NB4 (cell line): ENCODE measurements around the gene KATNB1.

Experiments
- MAX ChIP-seq: IDR thresholded peaks from 2 replicates; pipeline ENCODE4 v1.6.1; 2011; ENCODE audit warnings: low read depth, low read length
- MYC ChIP-seq: IDR thresholded peaks from 2 replicates; pipeline ENCODE4 v1.6.1; 2011; ENCODE audit warnings: low read depth, low read length
- POLR2A ChIP-seq: IDR thresholded peaks from 2 replicates; pipeline ENCODE4 v1.6.1; 2011; ENCODE audit warnings: mild to moderate bottlenecking; ENCODE audit not compliant: insufficient read length; ENCODE audit errors: extremely low read depth
- TF ChIP-seq, protein P1 (sequence below): IDR thresholded peaks from one replicate; pipeline ENCODE4 v1.5.1; 2012; ENCODE audit warnings: low read depth, low read length

DNA sequence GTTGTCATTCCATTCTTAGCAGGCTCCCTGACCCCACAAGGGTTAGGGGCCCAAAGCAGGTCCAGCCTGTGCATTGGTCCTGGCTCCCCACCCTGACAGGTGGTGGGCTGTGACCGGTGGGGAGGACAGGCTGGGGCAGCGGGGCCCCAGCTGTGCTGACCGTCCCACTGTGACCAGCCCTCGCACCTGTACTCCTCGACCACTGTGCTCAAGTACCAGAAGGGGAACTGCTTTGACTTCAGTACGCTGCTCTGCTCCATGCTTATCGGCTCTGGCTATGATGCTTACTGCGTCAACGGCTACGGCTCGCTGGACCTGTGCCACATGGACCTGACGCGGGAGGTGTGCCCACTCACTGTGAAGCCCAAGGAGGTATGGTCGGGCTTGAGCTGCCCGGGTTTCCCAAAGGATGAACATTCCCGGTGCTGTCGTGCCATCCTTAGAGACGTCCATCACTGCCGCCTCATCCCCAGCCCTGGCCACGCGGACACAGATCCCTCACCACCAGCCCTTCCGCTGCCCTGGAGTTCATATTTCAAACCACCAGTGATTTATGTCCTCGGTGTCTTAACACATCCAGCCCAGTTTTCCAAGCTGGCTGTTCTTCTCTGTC is 33.7 kb upstream of the KATNB1 start:
- TF ChIP-seq, protein P1, sequence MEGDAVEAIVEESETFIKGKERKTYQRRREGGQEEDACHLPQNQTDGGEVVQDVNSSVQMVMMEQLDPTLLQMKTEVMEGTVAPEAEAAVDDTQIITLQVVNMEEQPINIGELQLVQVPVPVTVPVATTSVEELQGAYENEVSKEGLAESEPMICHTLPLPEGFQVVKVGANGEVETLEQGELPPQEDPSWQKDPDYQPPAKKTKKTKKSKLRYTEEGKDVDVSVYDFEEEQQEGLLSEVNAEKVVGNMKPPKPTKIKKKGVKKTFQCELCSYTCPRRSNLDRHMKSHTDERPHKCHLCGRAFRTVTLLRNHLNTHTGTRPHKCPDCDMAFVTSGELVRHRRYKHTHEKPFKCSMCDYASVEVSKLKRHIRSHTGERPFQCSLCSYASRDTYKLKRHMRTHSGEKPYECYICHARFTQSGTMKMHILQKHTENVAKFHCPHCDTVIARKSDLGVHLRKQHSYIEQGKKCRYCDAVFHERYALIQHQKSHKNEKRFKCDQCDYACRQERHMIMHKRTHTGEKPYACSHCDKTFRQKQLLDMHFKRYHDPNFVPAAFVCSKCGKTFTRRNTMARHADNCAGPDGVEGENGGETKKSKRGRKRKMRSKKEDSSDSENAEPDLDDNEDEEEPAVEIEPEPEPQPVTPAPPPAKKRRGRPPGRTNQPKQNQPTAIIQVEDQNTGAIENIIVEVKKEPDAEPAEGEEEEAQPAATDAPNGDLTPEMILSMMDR: no peak
- TF ChIP-seq POLR2A (no peak), MAX (no peak), MYC (no peak)
